COLO668 (cell line): ENCODE data around the gene CYB5A.
"Not testable (repeated sequence)": the region's sequence is repeated elsewhere in the genome, so short reads cannot be mapped to it uniquely, and the experiment has no call there.

Source experiments
- DNase-seq: peaks from one replicate; lab custom pipeline; 2025; ENCODE audit not compliant: unreplicated experiment; lab: John Stamatoyannopoulos, UW

CYB5A gene, protein sequence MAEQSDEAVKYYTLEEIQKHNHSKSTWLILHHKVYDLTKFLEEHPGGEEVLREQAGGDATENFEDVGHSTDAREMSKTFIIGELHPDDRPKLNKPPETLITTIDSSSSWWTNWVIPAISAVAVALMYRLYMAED

DNA sequence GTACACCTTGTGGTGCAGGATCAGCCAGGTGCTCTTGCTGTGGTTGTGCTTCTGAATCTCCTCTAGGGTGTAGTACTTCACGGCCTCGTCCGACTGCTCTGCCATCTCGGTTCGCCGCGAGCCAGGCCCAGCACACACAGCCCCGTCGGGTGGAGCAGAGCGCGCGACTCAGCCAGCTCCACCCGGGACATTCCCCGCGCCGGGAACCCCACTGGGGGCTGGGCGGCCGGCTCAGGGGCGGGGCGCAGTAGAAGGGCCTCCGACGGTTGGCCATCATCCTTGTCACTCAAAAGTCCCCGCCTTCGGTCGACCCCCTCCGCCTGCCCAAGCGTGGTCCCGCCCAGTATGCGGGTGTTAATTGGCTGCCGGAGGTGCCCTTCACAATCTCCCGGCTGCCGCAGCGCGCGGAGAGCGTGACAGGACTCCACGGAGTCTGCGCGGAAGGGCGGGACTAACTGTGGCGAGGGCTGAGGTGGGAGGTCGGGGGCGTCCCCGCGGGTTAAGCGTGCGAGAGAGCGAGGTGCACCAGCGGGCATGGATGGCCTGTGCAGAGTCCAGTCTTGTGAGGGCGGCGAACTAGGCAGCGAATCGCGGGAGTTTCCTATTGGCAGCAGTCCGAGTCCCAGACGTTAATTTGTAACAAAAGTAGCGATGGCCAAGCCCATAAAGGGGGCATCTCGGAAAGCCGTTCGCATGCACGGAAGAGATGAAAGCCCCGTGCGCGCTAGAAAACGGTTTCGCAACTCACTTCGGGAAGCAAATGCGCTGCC lies at the start of gene CYB5A:
TSS of gene CYB5A (minus strand) at position 193 of the 770 bp plus-strand sequence. CDS start at position 105, 88 bp downstream.
- DNase-seq, result peak; percentile 98

DNA sequence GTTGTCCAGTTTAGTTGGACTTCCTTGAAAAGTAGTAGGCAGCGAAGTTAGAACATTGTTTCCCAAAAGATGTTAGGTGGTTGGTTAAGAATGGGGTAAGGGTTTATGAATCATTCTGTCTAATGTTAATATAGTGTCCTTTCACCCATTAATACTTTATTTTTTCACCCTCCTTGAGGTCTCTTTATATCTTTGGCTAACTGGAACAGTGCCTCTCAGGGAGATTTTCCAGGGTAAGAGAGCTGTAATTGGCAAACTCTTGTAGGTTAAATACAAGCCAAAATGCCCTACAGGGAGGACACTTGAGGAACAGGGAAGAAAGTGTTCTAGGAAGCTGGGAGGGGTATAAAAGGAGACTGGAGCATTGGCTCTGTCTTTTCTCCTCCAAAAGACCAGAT lies 46.1 kb upstream of the CYB5A start:
- no peak for DNase-seq

DNA sequence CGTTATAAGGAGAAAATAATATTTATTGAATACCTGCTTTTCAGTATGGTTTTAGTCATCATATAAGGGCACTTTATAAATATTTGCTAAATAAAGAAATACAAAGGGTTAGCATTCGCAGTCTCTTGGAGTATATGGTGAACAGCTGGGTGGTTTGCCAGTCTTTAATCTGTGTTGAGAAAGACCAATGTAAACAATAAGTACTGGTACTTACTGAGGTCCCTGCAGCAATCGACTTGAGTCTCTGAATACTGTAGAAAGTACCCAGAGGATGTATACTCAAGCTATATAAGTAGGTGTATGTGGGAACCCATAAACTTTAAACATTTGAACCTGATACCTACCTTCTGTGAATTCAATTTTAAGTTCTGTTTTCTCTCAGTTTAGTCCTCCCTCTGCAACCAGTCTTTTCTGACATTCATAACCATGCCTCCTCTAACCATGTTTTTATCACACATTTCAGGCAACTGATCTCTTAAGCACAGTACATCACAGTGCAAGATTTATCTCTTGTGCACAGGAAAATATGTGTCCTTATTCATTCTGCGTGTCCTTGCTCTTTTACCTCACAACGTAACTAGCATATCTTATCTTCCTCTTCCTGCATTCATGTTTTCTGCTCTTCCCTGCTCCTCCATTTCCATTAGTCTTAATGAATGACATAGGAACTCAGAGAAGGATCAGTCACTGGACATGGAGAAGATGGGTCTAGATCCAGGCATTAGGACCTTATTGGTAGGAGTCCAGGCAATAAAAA lies 45.6 kb upstream of the CYB5A start:
- no peak for DNase-seq

DNA sequence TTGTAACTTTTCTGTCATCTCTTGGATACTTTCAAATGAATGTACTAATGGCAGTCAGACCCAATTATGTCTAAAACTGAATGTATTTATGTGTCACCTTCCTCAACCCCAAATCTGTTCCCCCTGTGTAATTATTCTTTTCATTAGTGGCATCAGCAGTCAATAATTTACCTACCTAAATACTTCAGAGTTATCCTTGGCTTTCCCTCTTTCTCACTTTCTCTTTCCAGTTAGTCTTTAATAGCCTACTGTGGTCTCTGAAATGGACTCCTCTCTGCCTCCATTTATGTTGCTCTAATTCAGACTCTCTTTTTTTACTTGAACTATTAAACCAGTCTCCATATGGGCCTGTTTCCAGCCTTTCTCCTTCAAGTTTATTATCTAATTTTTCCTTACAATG lies 44.9 kb upstream of the CYB5A start:
- DNase-seq, result no peak

DNA sequence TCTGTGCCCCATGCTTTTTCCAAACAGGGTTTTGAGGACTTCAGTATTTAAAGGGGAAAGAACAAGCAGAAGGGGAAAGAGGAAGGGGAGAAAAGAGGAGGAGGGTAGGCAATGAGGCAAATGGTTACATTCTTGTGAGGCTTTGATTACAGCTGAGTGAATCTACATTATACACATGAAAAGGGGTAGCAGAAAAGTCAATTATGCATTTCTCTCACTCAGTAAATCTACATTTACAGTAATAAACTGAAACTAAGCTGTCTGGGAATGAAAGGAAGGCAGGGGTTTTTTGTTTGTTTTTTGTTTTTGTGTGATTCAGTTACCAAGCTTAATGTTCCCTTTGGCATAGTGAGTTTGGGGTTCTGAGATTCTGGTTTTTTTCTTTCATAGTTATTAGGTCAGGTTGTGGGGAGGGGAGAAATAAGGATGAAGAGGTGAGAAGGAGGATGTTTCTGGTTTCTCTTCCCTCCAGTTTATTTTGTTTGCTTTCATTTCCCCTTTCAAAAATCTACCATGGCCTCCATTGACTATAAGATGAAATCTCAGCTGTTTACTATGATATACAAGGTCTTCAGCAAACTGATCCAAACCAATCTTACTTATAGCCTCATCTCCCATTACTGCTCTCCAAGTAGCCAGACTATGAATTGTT lies 42.6 kb upstream of the CYB5A start:
- DNase-seq, result no peak

DNA sequence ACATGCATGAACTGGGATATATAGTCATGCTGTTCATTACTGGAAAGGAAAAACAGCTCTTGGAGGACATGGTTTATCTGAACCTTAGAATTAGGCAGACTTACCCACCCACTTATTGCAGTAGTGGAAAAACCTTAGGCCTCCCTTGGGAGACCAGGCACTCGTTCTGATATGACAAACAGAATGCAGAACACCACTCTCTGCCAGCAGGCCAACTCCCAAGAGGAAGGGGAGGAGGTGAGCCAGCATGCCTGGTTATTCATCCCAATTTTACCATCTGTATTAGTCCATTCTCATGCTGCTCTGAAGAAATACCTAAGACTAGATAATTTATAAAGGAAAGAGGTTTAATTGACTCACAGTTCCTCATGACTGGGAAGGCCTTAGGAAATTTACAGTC lies 41.3 kb upstream of the CYB5A start:
- DNase-seq, result no peak

DNA sequence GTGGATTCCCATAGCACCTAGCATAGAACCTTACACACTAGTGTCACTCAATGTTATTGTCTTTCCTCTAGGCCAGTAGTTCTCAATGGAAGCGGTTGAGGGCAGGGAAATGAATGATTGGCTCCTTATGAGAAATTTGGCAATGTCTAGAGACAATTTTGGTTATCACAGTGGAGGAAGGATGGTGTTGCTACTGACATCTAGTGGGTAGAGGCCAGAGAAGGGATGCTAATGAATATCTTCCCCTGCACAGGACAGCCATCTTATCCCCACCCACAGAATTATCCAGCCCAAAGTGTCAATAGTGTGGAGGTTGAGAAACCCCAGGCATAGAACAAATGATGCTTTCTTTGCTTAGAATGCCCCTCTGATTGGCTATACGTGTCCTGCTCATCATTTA lies 39.6 kb upstream of the CYB5A start:
- DNase-seq, result no peak

DNA sequence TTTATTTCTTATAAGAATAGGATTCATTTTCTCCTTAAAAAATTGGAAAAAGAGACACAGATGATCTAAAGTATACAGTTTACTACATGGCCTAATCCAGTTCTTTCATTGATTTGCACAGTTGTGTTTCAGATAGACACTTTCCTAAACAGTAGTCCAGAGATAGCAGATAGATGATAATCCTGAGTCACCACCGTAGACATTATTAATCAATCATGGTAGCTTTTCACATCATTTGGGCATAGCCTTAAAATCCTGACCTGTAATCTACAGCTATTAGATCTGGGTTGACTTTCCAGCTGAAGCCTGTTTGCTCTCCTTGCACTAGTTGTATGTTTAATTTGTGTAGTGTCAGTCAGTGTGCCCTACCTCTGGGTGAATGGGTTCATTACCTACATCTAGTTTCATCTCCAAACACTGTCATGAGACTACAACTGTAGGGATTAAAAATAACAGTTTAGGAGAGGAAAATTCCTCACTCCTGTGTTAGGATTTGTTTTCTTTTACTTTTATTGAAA lies 38.0 kb upstream of the CYB5A start:
- DNase-seq, result no peak

DNA sequence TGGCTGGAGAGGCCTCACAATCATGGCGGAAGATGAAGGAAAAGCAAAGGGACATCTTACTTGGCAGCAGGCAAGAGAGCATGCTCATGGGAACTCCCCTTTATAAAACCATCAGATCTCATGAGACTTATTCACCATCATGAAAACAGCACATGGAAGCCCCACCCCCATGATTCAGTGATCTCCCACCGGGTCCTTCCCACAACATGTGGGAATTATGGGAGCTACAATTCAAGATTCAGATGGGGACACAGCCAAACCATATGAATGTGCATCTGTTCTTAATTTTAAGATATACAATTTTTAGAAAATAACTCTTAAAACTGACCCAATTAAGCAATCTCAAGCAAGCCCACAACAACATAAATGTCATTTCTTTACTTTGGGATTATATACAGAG lies 36.4 kb upstream of the CYB5A start:
- DNase-seq, result no peak

DNA sequence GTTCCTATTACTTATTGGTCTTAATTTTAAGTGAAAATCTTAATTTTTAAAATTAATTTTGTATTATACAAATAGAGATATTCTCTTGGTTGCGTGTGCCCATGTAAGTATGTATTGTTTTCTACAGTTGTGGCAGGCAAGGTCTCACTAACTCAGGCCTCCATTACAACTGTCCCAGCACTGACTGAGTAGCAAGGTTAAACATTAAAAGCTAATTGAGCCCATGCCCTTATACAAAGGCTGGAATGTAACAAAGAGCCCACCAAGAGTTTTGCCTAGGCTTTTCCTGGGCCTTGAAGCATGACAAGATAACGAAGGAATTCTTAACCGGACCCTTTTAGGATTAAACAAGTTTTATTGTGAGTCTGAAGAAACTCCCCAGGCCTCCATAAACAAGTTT lies 35.0 kb upstream of the CYB5A start:
- not testable (repeated sequence) for DNase-seq

DNA sequence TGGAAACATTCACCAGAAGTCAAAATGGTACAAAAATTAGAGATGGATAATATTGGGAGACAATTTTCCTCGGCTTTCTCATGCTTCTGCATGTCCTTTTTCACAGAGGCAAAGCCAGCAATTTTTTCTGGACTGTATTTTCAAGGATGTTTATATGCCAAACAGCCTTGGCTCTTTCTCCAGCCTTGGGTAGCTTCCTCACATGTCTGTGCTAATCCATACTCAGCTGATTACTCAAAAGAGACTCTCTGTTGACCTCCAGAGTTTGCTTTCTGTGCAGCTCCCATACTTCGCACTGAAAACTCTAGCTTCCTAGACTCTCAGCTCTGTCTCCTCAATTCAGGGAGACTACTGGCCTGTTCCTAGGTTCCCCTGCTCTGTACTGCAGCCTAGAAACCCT lies 34.5 kb upstream of the CYB5A start:
- DNase-seq, result no peak

DNA sequence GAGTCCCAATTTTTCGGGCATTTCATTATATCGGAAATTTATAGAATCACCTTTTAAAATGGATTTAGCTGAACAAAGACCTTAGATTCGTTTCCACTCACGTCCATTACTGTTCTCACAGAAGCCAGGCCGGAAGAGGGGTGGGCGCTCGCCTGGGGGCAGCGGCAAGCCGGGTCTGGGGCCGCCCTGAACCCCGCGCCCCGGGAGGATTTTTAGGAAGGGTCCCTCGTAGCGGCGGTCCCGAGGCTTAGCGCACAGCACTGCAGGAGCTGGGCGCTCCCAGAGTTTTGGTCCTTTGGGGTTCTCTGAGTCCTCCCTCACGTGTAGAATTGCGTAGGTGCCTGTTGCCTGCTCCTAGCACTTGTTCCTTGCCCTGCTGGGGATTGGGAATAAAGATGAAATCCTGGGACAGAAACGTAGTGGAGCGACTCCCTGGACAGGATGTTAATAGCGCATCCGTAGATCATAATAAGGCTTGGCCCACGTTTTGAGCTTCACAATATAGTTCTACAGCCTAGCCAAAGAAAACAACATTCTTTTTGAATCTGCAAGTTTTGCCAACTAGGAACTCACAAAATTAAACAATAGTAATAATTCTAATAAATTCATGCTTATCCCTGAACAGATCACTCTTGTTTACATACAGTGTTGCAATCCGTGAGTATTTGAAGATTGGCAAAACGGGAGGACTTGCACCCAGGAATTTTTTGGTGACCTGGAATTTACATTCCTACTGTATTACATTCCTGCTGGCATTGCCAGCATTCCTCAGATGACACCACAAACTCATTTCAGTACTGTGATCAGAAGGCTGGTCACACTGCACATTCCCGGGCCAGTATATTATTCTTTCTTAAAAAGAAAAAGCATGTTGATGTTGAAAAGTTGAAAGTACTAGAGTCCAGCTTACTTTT lies 24.8 kb upstream of the CYB5A start:
- no peak for DNase-seq

DNA sequence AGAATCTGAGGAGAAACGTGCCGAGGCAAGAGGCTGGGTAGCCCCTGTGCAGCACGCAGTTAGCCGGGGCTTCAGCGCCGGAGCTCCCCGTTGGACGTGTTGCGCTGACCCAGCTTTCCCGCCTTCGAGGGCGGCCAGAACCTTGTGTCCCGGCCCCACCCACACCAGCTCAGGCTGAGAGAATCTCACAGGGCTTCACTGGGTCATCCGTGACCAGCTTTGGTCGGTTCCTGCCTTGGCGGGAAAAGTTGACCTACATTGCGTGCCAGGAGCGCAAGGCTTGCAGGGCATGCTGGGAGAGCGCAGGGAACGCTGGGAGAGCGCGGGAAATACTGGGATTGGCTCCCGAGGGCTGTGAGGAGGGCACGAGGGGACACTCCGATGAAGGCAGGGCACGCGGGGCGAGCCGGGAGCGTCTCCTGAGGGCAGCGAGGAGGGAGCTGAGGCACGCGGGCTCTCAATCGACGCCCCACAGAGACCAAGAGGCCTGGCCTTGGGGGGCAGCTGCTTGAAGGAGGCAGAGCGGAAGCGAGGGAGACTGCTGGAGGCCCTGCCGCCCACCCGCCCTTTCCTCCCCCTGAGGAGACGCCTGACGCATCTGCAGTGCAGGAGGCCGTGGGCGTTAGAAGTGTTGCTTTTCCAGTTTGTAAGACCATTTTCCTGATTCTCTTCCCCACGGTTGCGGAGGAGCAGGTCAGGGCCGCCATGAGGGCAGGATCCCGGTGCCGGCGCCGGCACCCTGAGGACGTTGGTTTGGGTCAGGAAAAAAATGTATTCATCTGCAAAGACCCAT lies 23.9 kb upstream of the CYB5A start, which contains the start of gene C18orf63:
TSS of gene C18orf63 (plus strand) at position 376 of the 793 bp plus-strand sequence. CDS start 2,027 bp downstream, outside the sequence.
- DNase-seq, result no peak

DNA sequence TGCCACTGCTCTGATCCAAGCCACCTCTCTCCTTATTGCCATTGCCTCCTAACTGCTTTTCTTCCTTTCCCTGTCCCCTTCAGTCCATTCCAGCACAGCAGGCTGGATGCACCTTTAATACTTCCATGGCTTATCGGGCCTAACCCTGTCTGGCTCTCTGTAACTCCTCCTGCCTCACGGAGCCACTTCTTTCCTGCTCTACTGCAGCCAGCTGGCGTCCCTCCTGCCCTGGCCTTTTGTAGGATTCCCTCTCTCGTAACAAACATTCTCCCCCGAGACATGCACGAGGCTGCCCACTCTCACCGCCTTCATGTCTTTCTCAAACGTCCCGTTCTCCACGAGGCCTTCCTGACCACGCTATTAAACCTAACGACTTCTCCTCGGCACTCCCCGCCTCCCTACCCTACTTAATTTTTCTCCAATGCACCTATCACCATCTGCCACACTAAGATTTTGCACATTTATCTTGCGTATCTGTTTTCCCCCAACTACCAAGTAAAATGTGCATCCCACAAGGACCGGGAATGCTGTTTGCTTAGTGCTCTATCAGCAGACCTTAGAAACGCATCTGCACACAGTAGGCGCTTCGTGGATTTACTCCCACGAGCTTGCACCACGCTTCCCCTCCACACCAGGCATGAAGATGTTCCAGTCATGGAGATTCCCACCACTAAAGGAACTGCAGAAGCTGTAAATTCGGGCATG lies 23.1 kb upstream of the CYB5A start:
- no peak for DNase-seq

DNA sequence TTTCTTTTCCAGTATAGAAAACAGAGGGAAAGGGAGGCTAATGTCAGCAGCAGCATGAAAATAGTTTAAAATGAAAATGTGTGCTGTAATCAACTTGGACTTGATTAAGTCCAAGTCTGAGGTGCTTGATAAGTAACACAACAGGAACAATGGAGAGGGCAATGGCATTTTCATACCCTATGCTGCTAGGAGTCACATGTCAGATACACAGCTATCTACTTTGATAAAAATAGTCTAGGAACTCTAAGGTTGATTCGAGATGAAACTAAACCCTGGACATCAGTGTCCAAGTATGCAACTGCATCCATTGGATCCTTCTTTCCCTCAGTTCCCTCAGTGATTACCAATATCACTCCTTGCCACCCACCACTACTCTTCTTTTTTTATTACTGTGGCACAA lies 19.2 kb upstream of the CYB5A start:
- DNase-seq, result no peak

DNA sequence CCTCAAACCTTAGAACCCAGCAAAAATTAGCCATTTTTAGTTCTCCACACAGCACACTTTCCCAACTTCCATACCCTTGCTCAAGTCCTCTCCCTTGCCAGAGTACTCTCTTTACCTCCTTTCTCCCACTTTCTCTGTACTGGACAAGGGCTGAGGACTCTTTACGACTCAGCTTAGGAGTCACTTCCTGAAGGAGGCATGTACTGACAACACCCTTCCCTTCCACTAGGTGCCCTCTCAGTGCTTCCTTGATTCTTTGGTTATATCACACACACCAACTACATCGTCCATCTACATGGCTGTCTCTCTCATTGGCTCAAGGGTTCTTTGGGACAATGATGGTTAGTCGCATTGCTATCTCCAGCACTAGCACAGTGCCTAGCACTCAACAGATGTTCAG lies 18.6 kb upstream of the CYB5A start:
- DNase-seq, result no peak

DNA sequence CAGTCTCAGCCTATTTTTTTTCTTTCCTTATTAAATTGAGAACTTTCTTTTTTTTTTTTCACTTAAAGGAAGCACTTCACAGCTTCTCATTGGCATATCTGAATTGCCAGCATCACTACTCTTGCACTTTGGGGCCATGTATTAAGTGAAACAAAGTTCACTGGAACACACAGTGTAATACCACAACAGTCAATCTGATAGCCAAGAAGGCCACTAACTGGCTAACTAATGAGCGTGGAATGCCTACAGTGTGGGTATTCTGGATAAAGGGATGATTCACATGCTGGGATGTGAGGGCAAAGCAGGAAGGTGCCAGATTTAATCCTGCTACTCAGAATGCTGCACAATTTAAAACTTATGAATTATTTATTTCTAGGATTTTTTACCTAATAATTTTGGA lies 12.2 kb upstream of the CYB5A start:
- DNase-seq, result no peak

DNA sequence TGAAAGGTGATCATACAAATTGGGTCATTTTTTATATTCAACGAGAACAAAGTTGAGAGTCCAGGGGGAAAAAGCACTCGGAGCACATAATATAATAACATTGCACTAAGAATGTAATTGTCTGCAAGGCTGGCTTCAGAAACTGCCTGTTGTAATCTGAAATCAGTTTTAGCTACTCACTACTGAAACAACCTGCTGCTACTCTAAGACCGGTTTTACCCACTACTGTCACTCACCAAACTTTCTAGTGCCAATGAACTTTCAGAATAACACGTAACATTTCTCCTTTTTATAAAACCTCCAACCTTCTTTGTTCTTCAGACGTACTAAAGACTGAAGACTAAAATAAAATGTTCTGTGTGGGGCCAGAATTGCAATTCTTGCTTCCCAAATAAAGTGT lies 11.5 kb upstream of the CYB5A start:
- DNase-seq, result no peak

DNA sequence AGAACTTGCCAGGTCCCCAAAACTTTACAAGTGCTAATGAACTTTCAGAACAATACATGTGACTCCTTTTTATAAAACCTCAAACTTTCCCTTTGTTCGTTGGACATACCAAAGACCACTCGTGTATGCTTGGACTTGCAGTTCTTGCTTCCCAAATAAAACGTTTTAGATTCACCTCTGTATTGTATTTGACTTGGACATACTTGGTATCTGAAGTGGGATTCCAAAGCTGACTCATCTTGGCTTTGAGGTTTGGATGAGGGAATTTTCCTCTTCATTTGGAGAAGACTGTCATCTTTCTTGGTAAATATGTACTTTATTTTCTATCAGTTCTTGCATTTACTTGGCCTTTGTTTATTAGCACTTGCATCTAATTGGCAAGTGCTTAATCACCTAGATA lies 8.0 kb upstream of the CYB5A start:
- no peak for DNase-seq
